ENCODE results near the gene HOXC6.

HOXC6 gene

DNA sequence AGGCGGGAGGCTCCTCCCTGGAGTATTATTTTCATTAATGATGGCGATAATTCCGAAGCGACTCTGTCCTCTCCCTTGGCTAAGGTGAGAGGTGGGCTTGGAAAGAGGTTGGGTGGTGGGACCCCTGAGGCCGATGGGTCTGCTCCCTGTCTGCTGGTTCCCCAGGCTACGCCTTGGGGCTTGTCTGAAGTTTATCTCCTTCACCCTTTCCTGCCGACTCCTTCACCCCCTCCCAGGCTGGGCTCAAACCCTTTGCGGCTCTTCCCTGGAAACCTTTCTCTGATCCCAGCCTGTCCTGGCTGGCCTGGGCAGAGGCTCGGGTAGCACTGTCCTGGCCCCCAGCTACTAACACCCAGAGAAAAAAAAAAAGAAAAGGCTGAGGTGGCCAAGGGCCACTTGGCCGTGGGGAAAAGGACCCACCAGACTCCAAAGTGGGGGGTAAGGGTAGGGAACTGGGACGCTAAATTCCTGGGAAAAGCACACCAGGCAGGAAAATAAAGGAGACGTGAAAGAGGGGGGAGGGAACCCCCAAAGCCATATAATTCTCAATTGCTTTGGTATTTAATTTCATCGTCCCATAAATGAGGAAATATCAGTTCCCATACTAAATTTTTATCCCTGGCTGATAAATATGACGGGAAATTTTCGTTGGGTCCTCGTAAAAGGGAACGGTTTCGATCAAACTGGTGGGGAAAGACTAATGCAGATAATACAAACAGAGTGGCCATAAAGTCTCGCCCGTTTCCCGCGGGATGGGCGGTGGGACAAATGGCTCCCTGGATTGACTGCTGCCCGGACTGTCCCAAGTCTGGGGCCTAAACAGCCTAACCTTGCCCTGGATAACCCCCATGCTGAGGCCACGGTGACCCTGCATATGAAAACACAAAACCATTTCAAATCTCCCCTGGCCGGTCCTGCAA, 45.3 kb upstream of the HOXC6 start:
- no peak overlapping the region for H3K4me3 ChIP-seq (ENCODE audit: low read depth, low read length)
- no peak for DNase-seq (ENCODE audit: low read depth)
- in situ Hi-C loops (cut with HindIII; ENCODE audit: low sequenced_read_pairs): no loop called here
- no peak for TF ChIP-seq CTCF (IDR thresholded peaks at IDR 0.05; ENCODE audit: low read depth, low read length, missing control alignments)

- in situ Hi-C loops (cut with HindIII; ENCODE audit: low sequenced_read_pairs): no loop called here
- no peak overlapping the region for H3K4me3 ChIP-seq (ENCODE audit: low read depth, low read length)
- no peak for TF ChIP-seq CTCF (IDR thresholded peaks at IDR 0.05; ENCODE audit: low read depth, low read length, missing control alignments)
- DNase-seq (ENCODE audit: low read depth): no peak
Measured at GRCh38 chr12:53983568-53983949, 44.7 kb upstream of the HOXC6 start.

DNA sequence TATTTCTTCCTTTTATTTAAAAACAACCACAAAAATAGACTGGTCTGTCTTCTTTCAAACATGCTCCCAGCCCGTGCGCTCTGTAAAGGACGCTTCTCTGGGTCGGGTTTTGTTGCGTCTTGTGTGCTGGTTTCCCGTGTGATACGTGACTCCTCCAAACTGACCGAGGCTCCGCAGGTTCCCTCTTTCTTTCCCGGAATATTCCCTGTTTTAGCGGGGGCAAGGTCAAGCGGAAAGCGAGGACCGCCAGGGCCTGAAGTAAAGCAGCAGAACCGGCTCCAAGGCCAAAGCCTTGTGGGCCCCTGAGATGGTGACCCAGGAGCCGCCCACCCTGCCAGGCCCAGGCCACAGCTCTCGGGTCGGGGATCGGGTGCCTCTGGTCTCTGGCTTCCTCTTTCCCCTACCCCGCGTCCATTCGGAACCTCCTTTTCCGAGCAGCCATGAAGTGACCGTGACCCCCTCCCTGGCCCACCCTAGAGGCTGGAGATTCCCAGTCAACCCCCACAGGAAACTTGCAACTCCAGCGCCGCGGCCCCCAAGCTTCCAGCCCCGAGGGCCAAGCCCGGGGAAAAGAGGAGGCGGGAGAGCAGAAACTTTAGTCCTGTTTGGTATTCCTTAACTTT, 44.2 kb upstream of the HOXC6 start:
- H3K4me3 ChIP-seq (ENCODE audit: low read depth, low read length): no peak overlapping the region
- DNase-seq (ENCODE audit: low read depth): no peak
- in situ Hi-C loops (cut with HindIII; ENCODE audit: low sequenced_read_pairs): no loop called here
- no peak for TF ChIP-seq CTCF (IDR thresholded peaks at IDR 0.05; ENCODE audit: low read depth, low read length, missing control alignments)

DNA sequence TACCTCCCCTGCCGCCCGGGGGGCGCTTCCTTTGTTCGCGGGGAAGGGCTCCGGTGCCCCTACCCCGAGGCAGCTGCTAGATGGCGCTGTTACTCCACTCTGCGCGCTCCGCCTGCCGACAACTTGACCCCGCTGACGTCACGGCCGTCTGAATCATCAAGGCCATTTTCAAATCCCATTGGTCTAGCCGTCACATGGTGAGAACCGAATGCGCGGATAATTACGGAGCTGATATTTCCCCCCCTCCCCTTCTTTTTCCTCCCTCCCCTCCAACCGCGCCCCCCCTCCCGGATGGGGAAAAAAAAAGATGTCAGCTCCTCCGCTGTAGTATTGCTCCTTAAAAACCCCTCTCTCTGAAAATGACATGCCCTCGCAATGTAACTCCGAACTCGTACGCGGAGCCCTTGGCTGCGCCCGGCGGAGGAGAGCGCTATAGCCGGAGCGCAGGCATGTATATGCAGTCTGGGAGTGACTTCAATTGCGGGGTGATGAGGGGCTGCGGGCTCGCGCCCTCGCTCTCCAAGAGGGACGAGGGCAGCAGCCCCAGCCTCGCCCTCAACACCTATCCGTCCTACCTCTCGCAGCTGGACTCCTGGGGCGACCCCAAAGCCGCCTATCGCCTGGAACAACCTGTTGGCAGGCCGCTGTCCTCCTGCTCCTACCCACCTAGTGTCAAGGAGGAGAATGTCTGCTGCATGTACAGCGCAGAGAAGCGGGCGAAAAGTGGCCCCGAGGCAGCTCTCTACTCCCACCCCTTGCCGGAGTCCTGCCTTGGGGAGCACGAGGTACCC, 43.1 kb upstream of the HOXC6 start, which contains the start of gene HOXC10:
Gene HOXC10, plus strand, starts transcription at position 246 of the 791 bp plus-strand sequence. Its CDS starts 114 bp downstream, at position 360.
- H3K4me3 ChIP-seq (ENCODE audit: low read depth, low read length): no peak within 1 kb of the TSS
- peak; percentile 34 for TF ChIP-seq CTCF (IDR thresholded peaks at IDR 0.05; ENCODE audit: low read depth, low read length, missing control alignments)
- DNase-seq (ENCODE audit: low read depth): peak; percentile 8
- in situ Hi-C loops (cut with HindIII; ENCODE audit: low sequenced_read_pairs): no loop called here

DNA sequence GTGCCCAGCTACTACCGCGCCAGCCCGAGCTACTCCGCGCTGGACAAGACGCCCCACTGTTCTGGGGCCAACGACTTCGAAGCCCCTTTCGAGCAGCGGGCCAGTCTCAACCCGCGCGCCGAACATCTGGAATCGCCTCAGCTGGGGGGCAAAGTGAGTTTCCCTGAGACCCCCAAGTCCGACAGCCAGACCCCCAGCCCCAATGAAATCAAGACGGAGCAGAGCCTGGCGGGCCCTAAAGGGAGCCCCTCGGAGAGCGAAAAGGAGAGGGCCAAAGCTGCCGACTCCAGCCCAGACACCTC, 42.6 kb upstream of the HOXC6 start:
- no peak for DNase-seq (ENCODE audit: low read depth)
- in situ Hi-C loops (cut with HindIII; ENCODE audit: low sequenced_read_pairs): no loop called here
- no peak for TF ChIP-seq CTCF (IDR thresholded peaks at IDR 0.05; ENCODE audit: low read depth, low read length, missing control alignments)
- no peak overlapping the region for H3K4me3 ChIP-seq (ENCODE audit: low read depth, low read length)

GRCh38 chr12:53985994-53986685, 42.1 kb upstream of the HOXC6 start:
- H3K4me3 ChIP-seq (ENCODE audit: low read depth, low read length): no peak overlapping the region
- no peak for DNase-seq (ENCODE audit: low read depth)
- in situ Hi-C loops (cut with HindIII; ENCODE audit: low sequenced_read_pairs): no loop called here
- TF ChIP-seq CTCF (IDR thresholded peaks at IDR 0.05; ENCODE audit: low read depth, low read length, missing control alignments): no peak

Measured in astrocyte of the cerebellum (primary cell).